Activated T-cell treated with anti-CD3 and anti-CD28 coated beads for 1 hour (primary cell): ENCODE data around the gene TINAG.
"Not testable (repeated sequence)": the region's sequence is repeated elsewhere in the genome, so short reads cannot be mapped to it uniquely, and the experiment has no call there.

ENCODE experiments used
- DNase-seq: peaks from one replicate; pipeline ENCODE4 v3.0.0-alpha.2; 2020; ENCODE audit warnings: low read depth

TINAG gene

DNA sequence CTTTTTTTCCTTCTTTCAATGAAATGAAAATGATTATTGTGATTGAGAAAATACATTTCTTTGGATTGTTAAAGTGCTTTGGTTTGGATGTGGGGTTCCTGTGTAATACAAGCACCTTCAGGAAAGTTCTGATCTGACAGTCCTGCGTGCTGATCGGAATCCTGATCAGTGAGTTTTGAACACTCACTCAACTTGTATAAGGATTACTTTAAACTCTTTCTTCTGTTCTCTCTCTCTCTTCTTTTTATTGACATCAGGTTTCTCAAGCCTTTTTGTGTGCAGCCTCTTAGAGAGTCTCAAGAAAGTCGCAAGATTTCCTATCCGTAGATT, 710 bp downstream of the TINAG start:
- DNase-seq = no peak

DNA sequence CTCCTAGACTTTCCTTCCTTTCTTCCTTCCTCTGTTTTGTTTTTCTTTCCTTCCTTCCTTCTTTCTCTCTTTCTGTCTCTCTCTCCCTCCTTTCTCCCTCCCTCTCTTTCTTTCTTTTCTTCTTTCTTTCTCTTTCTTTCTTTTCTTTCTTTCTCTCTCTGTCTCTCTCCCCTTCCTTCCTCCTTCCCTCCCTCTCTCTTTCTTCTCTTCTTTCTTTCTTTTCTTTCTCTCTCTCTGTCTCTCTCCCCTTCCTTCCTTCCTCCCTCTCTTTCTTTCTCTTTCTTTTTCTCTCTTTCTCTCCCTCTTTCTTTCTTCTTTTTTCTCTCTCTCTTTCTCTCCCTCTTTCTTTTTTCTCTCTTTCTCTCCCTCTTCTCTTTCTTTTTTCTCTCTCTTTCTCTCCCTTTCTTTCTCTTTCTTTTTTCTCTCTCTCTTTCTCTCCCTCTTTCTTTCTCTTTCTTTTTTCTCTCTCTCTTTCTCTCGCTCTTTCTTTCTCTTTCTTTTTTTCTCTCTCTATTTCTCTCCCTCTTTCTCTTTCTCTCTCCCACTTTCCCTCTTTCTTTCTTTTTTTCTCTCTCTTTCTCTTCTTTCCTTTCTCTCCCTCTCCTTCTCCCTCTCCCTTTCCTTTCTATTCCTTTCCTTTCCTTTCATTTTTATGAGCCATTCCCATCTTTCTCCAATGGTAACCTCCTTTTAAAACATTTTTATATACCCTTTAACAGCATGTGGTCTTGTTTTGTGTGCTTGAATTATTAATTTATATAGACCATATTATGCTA, 2.3 kb downstream of the TINAG start:
- no peak for DNase-seq

DNA sequence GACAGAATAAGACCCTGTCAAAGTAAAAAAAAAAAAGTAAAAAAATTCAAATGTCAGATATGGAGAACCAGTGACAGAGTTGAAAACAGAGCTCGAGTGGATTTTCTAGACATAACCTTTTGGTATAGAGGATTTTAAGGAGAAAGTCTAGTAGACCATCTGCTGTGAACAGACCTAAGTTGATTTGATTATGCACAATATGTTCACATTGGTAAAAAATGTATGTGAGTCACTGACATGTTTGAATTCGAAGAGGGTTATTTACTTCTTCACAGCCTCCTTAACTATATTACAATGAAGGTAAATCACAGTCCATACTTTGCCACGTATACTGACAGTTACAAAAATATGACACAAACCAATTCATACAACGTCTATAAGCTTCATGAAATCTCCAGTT, 7.4 kb downstream of the TINAG start:
- no peak for DNase-seq

DNA sequence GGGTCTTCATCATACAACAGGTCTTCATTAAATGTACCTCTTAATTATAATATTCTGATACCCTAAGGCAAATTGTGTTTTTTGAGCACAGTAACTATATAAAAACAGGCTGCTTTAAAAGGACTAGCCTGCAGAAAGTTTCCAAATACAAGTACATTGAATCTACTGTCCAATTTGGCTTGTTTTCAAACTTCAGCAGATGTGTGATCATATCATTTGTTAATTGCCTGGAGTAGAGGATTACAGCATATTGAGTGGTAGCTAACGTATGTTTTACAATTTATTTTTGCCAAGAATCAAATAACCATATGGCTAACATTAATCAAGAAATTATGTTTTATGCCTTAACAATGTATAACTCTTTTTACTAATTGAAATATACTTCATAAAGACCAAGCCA, 12.6 kb downstream of the TINAG start:
- no peak for DNase-seq

- no peak for DNase-seq
Measured at GRCh38 chr6:54327631-54328030, 19.4 kb downstream of the TINAG start.

DNA sequence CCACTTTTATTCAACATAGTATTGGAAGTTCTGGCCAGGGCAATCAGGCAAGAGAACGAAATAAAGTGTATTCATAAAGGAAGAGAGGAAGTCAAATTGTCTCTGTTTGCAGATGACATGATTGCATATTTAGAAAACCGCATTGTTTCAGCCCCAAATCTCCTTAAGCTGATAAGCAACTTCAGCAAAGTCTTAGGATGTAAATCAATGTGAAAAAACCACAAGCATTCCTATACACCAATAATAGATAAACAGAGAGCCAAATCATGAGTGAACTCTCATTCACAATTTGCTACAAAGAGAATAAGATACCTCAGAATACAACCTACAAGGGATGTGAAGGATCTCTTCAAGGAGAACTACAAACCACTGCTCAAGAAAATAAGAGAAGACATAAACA, 23.3 kb downstream of the TINAG start:
- DNase-seq = not testable (repeated sequence)

DNA sequence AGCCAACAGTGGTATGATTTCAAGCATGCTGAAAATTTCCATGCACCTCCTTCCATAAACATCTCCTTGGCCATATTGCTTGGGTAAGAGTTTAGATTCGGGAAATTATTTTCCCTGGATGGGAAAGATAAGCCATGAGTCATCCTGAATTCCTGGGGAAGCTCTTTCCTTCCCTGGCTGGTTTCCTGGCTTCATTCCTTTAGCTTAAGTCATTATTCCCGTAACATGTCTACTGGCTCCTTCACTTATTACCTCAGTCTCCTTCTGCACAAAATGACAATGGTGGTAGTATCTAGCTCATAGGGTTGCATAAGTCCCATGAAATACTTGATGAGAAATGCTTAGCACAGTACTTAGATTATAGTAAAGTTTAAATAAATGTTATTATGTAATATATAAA, 27.6 kb downstream of the TINAG start:
- DNase-seq = no peak

- DNase-seq = no peak
Measured at GRCh38 chr6:54353975-54354374, 45.7 kb downstream of the TINAG start.

DNA sequence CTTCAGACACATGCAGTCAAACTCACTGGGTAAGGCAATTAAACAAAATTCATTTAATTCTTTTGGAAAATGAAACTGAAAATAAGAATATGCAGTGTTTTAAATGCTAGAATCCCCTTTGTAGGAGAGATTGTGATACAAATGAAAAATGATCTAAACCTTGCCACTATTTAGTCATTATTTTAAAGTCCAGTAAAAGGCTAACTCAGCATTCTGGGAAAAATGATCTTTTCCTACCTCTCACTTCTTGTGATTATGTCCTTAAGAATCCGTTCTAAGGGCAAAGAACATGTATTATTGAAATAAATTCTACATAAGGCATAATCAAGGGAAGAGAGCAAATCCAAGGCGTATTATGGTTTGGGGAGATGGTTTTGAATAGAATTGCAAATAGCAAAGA, 46.4 kb downstream of the TINAG start:
- no peak for DNase-seq

GRCh38 chr6:54357141-54357540, 48.9 kb downstream of the TINAG start:
- DNase-seq = no peak

- DNase-seq = no peak
Measured at GRCh38 chr6:54361188-54361587, 52.9 kb downstream of the TINAG start.

DNA sequence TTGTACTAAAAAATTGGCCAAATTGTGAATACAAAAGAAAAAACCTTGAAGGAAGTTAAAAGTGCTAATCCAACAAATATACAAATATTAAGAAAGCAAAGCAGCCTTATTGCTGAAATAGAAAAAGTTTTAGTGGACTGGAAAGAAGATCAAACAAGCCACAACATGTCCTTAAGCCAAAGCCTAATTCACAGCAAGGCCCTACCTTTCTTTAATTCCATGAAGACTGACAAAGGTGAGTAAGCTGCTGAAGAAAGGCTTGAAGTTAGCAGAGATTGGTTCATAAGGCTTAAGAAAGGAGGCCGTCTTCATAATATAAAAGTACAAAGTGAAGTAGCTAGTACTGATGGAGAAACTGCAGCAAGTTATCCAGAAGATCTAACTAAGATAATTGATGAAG, 53.5 kb downstream of the TINAG start:
- DNase-seq = no peak

DNA sequence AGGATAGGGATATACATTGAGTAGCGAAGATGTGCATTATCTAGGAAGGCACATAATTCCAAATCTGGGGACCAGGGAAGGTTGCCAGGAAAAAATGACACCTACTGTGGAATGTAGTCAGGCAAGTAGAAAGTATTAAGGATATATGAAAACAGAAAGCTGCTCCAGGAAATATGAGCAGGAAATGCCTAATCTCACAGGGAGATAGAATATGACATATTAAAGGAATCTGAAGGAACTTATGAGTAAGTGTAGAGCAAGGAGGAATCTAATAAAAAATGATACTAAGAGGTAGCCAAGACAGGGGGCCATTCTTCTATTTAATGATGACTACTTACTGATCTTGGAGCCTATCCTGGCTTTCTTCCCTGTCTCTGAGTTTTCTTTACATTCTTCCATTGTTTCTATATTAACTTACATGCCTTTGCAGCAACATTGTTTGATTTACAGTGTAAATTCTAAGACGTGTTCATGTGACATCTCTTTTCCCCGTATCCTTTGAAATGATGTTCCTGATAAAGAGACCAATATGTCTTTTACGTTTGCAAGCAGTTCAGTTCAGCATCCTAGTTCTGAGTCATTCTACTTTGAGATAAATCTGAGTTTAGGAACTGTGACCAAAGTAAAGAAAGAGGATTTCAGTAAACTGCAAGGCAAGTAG, 58.6 kb downstream of the TINAG start:
- DNase-seq = no peak

- DNase-seq = no peak
Measured at GRCh38 chr6:54377776-54378175, 69.5 kb downstream of the TINAG start.

- no peak for DNase-seq
Measured at GRCh38 chr6:54386295-54386694, 78.1 kb downstream of the TINAG start.

GRCh38 chr6:54390362-54390761, 82.1 kb downstream of the TINAG start:
- no peak for DNase-seq

DNA sequence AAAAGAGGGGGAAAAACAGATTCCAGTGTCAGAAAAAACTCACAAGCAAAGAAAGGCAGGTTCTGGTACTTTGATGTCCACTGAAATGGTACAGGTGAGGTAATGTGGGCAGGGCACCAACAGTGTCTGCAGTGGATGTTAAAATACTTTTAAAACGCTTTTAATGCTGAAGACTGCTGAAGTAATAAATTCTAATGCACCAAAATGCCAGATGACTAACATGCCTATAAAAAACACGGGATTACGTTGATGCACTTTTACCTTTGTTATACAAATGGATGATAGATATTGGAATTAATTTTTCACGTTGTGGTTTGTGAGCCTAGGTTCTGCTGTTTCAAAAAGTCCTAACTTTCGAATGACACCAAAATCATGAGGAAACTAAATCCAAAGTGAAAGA, 83.3 kb downstream of the TINAG start:
- no peak for DNase-seq

- no peak for DNase-seq
Measured at GRCh38 chr6:54403096-54403495, 94.9 kb downstream of the TINAG start.

GRCh38 chr6:54404791-54405190, 96.5 kb downstream of the TINAG start:
- DNase-seq = no peak

GRCh38 chr6:54411767-54412166, 103.5 kb downstream of the TINAG start:
- DNase-seq = no peak

DNA sequence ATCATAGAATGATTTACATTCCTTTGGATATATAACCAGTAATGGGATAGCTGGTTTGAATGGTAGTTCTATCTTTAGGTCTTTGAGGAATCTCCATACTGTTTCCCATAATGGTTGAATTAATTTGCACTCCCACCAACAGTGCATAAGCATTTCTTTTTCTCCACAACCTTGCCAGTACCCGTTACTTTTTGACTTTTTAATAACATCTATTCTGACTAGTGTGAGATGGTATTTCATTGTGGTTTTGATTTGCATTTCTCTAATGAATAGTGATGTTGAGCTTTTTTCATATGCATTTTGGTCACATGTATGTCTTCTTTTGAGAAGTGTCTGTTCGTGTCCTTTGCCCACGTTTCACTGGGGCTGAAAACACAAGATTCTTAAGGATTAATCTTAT, 107.3 kb downstream of the TINAG start:
- DNase-seq = no peak

- DNase-seq = no peak
Measured at GRCh38 chr6:54419885-54420284, 111.6 kb downstream of the TINAG start.

GRCh38 chr6:54426995-54427394, 118.8 kb downstream of the TINAG start:
- DNase-seq = no peak

GRCh38 chr6:54427396-54427937, 119.2 kb downstream of the TINAG start:
- no peak for DNase-seq
